ENCODE measurements around the gene HOXC9.

Gene HOXC9

DNA sequence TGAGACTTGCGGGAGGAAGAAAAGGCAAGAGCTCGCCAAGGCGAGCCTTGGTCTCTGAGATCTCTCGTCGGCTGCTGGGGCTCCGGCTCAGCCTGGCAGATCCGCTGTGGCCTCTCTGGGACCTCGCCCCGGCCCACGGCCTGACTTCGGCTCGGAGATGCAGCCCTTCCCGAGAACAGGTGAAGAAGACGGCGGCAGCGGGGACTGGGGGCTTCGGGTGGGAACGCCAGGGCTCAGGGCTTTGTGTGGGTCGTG lies 6.0 kb upstream of the HOXC9 start:
- no peak for DNase-seq
- TF ChIP-seq GATA1 (IDR thresholded peaks at IDR 0.05; ENCODE audit: low read depth, low read length) (no peak), POLR2A (IDR thresholded peaks at IDR 0.05; ENCODE audit: low read length) (no peak)

DNA sequence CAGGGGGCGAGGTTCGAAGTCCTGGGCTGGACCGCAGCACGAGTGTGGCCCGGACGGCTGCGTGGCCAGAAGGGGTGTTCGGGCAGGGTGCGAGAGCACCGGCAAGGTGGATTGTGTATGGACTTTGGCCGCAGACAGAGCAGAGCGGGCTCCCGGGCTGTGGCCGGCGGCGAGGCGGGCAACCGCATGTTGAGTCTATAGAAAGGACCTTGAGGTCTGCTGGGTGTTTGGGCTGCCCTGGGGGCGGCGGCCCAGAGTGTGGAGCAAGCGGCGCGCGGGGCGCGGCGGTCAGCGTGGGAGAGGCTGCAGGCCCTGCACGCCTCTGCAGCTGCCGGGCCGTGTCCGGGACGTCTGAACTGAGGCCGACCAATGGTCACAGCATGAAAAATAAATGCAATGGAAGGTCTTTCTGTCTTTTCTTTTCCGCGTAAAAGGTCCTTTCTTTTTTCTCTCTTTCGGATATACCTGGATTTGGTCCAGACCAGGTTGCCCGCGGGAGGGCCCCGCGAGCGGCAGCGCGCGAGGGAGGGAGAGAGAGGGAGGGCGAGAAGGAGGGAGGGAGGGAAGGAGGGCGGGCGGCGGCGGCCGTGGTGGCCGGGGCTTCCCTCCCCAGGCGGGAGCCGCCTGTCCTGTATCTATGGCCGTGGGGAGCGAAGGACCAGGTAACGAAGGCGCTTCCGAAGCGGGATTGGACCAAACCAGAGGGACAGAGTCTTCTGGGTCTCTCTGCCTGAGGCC lies 5.5 kb upstream of the HOXC9 start:
- no peak for DNase-seq
- no peak for TF ChIP-seq POLR2A (IDR thresholded peaks at IDR 0.05; ENCODE audit: low read length)

DNA sequence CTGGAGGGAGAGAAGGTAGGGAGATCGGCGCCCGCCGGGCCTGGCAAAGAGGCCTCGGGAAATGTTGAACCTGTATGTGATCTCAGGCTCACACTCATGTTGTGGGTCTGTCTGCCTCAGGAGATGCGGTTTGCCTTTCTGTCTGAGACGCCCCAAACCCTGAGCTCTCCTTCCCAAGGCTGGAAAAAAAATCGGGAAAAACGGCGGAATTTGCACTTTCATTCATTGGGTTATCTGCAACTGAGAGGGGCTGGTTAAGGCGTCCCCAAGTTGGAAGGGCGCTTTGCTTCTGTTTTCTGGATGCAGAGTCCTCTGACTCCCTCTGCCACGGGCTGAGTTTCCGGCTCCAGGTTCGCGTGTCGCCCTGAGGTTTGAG lies 5.0 kb upstream of the HOXC9 start:
- TF ChIP-seq POLR2A (IDR thresholded peaks at IDR 0.05; ENCODE audit: low read length) (no peak), GATA1 (IDR thresholded peaks at IDR 0.05; ENCODE audit: low read depth, low read length) (no peak)
- DNase-seq, result no peak

DNA sequence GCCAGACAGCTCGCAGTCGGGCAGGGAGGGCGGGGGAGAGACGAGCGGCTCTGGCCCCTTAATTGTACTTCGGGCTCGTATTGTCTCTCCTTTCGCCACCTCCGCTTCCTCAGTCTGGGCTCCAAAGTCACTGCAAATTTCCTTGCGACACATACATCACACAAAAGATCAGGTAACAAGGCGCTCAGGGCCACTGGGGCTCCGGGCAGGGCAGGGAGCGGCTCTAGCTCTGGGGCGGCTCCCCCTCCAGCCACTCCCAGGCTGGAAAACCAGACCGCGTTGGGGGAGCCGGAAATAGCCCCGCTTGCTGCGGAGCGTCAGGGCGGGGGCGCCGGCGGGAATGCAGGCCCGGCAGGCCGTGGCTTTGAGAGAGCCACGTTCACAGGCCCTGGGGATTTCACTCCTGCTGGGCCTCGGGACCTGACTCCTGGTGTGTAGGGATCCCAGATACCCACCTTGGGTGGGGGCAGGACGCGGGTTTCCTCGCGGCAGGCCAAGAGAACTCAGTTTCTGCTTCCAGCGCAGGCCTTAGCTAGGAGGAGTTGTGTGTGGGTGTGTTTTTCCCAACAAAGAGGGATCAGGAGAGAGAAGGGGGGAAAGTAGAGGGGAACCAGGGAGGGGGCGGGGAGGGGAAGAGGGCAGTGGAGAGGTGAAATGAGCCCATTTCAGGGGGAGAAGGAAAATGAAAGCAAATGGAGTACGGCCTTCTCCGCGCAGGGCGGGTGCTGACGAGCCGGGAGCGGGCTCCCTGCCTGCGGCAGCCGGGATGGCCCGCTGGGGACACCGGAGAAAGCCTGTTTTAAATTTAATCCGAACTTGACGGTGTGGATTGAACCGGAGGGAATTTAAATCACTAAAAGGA lies 4.4 kb upstream of the HOXC9 start:
- no peak for DNase-seq
- TF ChIP-seq GATA1 (IDR thresholded peaks at IDR 0.05; ENCODE audit: low read depth, low read length) (no peak), POLR2A (IDR thresholded peaks at IDR 0.05; ENCODE audit: low read length) (no peak)

DNA sequence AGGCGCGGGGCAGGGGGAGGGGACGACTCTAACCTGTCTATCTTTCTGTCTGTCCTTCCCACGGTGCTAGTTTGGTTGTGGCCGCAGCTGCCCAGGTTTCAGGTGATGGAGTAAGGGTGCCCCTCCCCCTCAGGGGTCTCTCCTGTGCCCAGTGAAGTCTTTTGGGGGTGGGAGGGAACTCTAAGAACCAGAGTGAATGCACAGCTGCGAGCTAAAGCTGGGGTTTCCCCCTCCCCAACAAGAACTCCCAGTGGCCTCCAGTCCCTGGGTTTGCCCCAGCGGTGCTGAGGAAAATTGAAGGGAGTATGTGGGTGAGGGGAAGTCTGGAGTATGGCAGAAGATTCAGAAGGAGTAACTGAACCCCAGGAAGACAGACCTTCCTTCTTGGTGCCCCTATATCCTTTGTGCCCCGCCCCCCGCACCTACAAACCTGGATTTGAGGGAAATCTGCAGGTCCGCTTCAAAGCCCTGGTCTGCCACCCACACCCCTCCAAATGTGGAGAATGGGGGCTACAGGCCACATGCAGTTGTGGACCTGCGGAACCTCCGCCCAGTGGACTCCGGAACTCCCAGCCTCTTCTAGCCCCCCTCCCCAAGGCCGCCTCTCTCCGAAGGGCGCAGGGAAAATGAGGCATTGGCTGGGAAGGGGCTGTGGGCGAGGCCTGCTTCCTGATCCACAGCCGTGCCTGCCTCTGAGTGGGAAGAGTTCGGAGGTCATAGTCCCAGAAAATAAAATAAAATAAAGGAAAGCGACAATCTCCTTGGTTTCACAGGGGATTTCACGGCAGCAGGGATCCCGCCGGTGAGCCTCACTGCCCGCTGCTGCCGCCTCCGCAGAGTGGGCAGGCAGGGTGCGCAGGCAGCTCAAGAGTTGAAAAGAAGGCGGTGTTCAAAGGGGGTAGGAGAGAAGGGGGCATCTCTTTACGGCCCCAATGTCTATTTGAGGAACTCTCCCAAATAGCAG lies 3.4 kb upstream of the HOXC9 start:
- no peak for TF ChIP-seq POLR2A (IDR thresholded peaks at IDR 0.05; ENCODE audit: low read length)
- no peak for TF ChIP-seq GATA1 (IDR thresholded peaks at IDR 0.05; ENCODE audit: low read depth, low read length)
- DNase-seq, result no peak

DNA sequence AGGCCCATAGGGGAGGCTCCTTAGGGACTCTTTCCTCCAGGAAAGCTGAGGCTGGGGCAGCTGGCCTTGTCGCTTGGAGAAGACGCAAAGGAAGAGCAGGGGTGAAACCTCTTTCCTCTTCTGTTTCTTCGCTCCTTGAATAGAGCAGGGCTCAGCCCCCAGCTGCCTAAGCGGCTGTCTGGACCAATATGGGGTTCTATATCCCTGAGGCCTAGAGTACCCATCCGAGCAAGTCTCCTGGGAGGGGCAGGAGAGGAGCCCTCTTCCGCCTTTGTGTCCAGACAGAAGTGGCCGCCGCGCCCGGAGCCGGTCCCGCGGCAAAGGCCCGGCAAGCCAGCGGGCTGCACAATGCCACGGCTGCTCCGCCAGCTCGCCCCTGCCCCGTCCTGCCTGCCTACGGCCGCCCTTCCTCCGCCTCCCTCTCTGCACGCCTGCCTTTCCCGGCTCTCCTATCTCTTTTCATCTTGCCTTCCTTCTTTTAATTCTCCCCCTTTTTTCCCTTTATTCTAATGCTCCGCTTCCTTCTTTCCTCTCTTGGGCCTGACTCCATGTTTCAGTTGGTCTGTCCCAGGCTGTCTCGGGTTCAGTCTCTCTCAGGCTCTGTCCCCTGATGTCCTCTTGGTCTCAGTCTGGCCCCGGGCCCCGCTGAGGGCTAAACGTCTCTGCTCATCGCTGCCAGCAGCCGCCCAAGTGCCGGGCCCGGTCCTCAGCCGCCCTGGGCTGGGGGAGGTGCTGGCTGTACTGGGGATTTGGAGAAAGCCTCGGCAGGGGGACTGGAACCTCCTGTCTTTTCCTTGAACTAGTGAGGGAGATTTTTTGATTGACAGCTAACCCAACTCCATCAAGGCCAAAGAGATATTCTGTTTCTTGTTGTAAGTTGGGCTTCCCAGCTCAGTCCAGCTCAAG lies 2.5 kb upstream of the HOXC9 start:
- TF ChIP-seq GATA1 (IDR thresholded peaks at IDR 0.05; ENCODE audit: low read depth, low read length) (no peak), POLR2A (IDR thresholded peaks at IDR 0.05; ENCODE audit: low read length) (no peak)
- DNase-seq, result no peak

DNA sequence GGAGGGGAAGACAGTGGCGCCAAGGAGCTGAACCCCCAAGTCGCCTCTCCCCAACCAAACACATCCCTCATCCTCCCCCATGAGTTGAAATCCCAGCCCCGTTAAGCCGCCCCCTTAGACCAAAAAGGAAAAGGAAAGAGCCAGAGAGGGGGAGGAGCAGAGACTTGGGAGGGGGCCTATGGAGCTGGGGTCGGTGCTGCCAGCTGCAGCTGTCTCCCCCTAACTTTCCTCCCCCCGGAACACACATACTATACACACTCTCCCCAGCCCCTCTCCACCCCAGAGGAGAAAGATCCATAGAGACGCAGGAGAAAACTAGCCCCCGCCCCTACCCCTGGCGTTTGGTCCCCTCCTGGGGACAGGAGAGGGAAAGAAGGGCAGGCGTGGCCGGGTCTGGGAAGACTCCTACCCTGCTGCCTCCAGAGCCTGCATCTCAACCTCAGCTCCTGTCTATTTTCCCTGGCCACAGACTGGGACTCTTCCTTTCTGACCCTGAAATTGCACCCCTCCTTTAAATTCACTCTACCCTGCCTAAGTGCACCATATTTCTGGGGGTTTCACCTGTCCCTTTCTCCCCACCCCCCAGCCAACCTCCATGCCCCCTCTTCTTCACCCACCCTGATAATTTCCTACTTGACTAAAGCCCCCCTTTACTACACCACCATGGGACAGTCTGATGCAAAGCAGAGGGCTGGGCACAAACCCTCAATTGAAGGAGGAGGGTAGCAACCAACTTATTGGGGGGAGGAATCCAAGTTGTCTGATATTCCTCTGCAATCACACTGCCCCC lies 1.7 kb upstream of the HOXC9 start:
- DNase-seq, result no peak
- TF ChIP-seq POLR2A (IDR thresholded peaks at IDR 0.05; ENCODE audit: low read length) (no peak), GATA1 (IDR thresholded peaks at IDR 0.05; ENCODE audit: low read depth, low read length) (no peak)

DNA sequence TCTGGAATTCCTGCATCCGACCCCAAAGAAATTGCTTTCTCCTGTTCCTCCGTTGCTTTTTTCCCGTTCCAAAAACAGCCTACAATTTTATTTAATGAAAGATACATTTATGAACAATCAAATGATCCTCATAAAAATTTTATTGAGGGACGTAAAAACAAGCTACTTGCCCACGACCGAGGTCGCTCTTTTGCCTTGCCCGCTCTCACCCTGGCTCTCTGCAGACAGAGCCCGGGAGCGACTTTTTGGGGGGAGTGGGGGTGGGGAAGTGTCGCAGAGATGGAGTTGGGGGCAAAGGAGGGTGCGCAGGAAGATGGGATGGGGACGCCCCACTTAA lies 1.1 kb upstream of the HOXC9 start:
- no peak for TF ChIP-seq POLR2A (IDR thresholded peaks at IDR 0.05; ENCODE audit: low read length)
- DNase-seq, result no peak

DNA sequence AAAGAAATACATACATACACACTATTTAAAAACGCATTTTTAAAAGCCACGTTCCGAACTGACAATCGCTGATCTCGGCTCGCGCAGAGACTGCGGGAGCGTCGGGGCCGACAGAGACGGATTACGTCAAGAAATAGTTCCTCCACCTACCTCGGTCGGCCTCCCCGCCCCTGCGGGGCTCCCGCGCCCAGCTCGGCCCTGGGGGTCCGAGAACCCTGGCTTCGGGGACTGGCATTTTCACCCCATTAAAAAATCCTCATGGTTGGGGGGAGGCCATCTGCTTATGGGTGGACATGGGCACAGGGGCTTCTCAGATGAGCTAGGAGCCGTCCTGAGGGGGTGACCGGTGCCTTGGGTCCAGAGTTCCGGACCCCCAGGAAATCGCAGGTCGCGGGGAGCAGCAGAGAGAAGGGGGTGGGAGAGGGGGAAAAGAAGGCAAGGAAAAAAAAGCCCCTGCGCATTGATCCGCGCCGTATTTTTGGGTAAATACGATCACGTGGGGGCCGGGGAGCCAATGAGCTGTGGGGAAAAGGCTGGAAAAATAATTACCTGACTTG lies 324 bp upstream of the HOXC9 start:
- no peak for DNase-seq
- TF ChIP-seq POLR2A (IDR thresholded peaks at IDR 0.05; ENCODE audit: low read length), result no peak
- TF ChIP-seq GATA1 (IDR thresholded peaks at IDR 0.05; ENCODE audit: low read depth, low read length), result no peak

DNA sequence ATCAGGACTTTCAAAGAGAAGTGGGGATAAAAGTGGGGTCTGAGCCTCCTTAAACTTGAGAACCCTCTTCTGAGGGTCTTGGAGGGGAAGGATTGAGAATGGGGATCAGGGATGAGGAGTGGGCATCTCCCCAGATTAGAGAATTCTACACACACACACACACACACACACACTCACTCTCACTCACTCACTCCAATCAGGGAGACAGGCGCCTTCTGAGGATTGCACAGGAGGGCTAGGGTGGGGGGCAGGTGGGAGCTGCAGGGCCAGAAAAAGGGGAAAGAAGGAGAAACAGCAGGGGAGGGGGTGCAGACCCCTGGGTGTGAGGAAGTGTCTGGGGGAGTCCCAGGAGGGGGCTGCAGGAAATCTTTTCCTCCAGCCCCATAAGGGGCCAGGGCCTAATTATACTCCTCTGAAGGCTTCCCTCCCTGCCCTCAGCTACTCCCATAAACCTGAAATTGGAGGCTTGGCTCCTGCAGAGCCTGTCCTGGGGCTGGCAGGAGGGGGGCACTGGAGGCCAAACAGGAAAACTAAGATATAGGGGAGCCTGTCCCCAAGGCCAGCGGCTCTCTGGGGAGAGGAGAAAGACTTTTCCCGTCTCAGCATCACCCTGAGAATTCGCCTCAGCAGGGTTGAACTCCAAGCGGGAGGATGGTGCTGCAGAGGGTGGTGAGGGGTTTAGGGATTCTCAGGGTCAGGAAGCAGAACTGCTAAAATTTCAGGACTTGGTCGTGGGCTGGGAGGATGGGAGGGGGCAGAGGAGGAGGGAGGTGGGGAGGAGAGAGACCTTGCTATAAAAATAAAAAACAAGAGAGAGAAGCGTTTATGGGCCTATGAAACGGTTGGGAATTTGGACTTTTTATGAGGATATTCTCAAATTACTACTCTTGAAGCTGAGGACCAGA lies 1.6 kb downstream of the HOXC9 start:
- no peak for TF ChIP-seq GATA1 (IDR thresholded peaks at IDR 0.05; ENCODE audit: low read depth, low read length)
- no peak for TF ChIP-seq POLR2A (IDR thresholded peaks at IDR 0.05; ENCODE audit: low read length)
- DNase-seq, result no peak

DNA sequence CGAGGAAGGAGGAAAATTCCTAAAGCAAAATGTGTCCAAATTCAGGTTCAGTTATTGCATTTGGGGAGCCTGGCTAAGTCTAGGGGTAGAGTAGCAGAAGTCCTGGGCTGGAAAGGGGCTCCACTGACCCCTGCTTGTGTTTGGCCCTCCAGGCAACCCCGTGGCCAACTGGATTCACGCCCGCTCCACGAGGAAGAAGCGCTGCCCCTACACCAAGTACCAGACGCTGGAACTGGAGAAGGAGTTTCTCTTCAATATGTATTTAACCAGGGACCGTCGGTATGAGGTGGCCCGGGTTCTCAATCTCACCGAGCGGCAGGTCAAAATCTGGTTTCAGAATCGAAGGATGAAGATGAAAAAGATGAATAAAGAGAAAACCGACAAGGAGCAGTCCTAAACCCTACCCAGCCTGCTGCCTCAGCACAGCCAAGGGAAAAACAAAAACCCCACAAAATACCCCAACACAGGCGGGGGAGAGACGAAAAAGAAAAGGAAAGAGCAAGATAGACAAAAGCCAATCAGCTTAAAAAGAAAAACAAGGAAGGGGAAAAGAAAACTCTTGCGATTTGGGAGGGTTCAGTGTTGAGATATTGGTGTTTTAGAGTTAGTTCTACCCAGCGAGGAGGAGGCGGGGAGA lies 2.4 kb downstream of the HOXC9 start:
- DNase-seq, result no peak
- no peak for TF ChIP-seq GATA1 (IDR thresholded peaks at IDR 0.05; ENCODE audit: low read depth, low read length)
- TF ChIP-seq POLR2A (IDR thresholded peaks at IDR 0.05; ENCODE audit: low read length), result no peak
